HG03175 (cell line): Measurements from ENCODE around the gene RHD.
"Not testable (repeated sequence)": the region's sequence is repeated elsewhere in the genome, so short reads cannot be mapped to it uniquely, and the experiment has no call there.

ENCODE experiments used
- ATAC-seq: cut with Tn5 transposase; IDR thresholded peaks from one replicate; pipeline ENCODE4 v1.9.1; 2021; ENCODE audit warnings: mild to moderate bottlenecking, moderate library complexity; ENCODE audit not compliant: unreplicated experiment

RHD gene

DNA sequence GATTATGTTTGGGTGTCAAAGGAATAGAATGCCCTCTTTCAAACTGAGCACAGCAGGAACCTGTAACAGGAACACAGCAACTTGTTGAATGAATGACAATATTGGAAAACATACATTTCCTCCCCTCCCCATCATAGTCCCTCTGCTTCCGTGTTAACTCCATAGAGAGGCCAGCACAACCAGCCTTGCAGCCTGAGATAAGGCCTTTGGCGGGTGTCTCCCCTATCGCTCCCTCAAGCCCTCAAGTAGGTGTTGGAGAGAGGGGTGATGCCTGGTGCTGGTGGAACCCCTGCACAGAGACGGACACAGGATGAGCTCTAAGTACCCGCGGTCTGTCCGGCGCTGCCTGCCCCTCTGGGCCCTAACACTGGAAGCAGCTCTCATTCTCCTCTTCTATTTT, at the start of gene RHD:
RHD (plus strand) TSS at position 272 of the 400 bp plus-strand sequence; CDS start at position 311, 39 bp downstream.
- not testable (repeated sequence) for ATAC-seq

DNA sequence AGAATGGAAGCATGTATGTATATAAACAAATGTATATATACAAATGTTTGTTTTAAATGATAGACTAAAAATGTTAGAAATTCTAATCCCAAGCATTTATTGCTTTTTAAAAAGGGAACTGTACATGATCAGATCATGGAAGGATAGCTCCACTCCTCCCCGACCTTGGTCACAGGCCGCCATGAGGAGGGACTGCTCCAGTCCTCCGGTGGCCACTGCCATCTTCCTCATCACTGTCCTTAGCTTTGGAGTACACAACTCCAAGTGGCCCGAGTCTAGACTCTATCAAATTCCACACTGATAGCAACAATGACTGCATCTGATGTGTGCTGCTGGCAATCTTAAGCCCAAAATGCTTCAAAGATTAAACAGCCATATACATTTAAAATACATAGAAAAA, 49.7 kb upstream of the RHD start:
- no peak for ATAC-seq

DNA sequence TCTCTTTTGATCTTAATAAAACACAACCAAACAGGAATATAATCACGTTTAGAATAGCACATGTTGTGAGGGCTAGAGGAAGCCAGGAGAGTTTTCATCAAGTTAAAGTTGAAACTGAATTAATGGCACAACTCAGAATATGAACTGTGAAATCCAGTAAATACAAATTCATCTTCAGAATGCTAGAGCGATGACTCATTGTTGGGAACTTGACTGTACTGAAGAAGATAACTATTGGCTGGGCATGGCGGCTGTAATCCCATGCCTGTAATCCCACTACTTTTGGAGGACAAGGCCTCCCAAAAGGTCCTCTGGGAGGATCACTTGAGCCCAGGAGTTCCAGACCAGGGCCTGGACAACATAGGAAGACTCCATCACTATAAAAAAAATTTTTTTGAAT, 48.8 kb upstream of the RHD start:
- no peak for ATAC-seq

DNA sequence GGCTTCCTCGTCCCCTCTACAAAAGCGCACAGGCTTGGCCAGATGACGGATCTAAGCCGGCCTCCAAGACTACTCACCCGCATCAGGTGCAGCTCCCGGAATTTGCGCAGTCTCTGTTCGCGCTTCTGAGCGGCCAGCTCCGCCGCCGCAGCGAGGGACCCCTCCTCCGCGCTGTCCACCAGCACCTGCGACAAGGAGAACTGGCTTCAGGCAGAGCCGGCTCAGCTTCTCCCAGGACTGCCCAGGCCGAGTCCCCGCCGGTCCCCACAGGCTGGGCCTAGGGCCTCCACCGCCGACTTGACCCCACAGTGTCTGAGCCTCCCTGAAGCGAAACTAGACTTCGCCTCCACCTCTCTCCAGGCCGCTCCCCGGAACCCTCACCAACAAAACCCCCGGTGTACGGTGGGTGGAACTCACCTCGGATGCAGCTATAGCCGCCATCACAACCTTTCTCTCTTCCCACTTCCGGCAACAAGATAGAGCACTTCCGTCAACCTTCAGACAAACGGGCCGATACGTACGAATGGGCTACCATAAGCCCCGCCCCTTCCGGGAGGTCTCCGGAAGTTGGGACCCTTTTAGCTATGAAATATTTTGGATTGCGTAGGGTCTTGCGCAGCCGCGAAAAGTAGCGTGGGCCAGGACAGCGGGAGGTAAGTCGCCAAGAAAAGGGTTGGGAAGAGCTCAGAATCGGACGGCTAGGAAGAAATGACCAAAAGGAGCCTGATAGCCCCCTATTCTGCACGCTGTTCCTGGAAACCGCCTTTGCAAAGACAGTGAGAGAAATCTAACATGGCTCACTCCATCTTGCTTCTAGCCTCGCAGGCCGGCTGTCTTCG, 40.1 kb upstream of the RHD start, which contains the start of gene SYF2:
SYF2 (minus strand) TSS at position 476 of the 839 bp plus-strand sequence; CDS start at position 441, 35 bp downstream.
- peak; percentile 76 for ATAC-seq

DNA sequence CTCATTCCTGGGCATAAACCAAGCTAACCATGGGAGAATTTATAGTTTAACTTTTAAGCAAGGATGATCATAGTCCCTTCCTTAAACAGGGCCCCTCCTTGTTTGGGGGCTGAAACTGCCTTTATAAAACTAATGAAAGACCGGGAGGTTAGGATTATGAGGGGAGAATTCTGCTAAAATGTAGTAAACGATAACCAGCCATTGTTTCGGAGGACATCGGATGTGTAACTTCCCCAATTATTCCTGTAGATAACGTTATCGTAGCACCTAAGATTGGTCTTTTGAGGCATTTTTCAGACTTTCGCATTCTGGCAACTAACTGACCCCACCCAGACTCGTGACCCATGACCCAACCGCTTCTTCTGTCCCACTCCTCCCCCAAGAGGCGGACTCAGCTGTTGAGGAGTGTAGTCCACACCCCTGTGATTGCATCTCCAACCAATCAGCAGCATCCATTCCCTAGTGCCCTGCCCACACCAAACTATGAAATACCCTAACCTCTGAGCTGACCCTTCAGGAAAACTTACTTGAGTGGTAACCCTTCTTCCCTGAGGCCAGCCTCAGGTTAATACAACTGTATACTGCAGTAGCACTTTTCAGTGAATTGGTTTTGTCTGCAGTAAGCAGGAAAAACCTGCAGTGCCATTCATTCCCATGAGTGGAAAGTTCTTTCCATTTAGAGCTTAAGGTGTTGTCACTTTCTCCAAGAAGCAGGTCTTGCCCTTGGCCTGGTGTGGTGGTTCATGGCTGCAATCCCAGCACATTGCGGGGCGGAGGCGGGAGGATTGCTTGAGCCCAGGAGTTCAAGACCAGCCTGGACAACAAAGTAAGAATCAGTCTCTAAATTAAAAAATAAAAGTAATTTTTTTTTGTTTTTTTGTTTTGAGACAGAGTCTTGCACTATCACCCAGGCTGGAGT, 39.2 kb upstream of the RHD start:
- ATAC-seq, result peak; percentile 53

DNA sequence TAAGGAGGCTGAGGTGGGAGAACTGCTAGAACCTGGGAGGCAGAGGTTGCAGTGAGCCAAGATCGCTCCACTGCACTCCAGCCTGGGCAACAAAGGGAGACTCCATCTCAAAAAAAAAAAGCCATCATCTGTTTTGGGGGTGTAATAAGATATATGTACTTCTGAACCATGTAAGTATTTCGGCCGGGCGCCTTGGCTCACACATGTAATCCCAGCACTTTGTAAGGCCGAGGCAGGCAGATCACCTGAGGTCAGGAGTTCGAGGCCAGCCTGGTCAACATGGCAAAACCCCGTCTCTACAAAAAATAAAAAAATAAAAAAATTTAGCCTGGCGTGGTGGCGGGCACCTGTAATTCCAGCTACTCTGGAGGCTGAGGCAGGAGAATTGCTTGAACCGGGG, 36.9 kb upstream of the RHD start:
- ATAC-seq, result not testable (repeated sequence)

DNA sequence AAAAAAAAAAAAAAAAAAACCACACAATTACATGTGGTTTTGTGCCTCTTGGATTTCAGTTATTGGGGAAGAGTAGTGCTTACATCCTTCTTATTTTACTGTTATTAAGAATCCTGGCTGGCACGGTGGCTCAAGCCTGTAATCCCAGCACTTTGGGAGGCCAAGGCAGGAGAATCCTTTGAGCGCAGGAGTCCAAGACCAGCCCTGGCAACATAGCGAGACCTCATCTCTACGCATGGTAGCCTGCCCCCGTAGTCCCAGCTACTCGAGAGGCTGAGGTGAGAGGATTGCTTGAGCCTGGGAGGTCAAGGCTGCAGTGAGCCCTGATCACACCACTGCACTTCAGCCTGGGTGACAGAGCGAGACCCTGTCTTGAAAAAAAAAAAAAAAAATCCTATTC, 36.0 kb upstream of the RHD start:
- ATAC-seq, result not testable (repeated sequence)

DNA sequence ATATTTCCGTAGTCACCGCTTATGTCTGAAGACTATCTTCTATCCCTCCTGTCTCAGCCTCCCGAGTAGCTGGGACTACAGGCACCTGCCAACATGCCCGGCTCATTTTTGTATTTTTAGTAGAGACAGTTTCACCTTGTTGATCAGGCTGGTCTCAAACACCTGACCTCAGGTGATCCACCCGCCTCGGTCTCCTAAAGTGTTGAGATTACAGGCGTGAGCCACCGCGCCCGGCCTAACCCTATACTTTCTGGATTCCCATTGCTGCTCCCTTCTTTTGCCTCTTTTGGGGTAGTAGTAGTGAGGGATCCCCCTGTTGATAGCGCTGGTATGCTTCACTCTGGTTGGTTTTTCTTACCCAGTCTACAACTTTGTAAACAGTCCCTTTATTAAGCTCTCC, 34.3 kb upstream of the RHD start:
- no peak for ATAC-seq

DNA sequence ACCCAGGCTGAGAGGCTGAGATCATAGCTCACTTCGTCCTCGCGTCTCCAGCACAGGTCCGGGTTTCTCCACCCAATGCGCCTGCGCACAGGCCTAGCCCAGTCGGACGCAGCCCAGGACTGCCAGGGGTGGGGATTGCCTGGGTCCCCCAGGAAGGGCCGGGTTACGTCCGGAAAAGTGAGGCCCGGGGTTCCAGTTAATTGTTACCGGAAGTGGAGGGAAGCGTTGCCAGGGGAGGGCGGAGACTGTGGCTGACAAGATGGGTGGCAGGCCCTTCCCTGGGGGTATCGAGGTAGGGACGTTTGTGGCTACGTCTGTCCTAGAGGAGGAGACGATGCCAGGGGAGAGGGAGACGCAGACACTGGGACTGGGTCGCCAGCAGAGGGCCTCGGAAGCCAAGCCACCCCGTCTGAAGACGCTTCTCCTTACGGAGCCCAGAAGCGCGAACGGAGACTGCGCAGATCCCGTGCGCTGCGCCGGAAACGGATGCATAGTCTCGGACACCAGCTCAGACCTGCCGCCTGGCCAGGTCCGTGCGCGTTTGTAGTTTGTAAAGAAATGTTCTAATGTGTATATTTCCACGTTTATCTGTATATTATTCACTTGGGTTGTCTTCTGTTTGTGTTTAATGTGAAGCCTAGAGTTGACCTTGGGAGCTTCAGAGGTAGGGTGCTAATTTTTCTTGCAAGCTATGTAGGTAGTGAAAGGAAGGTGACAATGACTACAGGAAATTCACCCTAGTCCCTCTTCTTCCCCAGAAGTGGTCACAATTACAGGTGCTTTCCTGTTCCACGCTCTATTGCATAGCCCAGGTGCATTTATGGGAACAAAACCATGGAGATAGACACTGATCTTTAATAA, 32.4 kb upstream of the RHD start:
- ATAC-seq, result peak; percentile 76

DNA sequence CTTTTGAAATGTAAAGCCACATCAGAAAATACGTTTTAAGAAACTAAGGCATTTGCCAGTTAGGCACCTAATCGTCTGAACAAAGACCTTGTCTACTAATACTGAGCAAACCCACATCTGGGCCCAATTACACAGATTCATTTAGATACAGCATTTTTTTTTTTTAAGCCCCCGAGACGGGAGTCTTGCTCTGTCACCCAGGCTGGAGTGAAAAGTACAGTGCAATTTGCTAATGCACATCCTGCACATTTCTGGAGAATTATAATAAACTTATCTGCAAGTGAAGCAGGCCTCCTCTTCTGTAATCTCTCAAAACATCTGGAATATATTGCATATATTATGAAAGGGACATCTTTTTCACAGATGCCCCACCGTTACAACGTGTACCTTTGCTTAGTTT, 28.4 kb upstream of the RHD start:
- no peak for ATAC-seq

DNA sequence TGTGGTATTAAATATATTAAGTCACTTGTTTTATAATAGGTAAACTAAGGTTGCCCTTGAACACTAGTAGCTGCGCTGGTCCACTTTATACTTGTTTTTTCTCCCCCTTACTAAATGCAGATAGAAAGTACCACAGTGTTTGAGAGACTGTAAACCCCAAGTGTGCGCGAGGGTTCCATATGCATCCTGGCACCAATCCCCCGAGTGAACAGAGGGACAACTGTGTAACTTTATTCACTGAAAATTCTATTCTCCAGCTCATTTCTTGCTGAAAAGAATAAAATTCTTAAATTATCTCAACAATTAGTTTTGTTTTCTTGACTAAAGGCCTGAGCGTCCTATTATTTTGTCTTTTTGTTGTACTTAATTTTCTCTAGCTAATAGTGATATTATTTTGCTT, 26.9 kb upstream of the RHD start:
- no peak for ATAC-seq

DNA sequence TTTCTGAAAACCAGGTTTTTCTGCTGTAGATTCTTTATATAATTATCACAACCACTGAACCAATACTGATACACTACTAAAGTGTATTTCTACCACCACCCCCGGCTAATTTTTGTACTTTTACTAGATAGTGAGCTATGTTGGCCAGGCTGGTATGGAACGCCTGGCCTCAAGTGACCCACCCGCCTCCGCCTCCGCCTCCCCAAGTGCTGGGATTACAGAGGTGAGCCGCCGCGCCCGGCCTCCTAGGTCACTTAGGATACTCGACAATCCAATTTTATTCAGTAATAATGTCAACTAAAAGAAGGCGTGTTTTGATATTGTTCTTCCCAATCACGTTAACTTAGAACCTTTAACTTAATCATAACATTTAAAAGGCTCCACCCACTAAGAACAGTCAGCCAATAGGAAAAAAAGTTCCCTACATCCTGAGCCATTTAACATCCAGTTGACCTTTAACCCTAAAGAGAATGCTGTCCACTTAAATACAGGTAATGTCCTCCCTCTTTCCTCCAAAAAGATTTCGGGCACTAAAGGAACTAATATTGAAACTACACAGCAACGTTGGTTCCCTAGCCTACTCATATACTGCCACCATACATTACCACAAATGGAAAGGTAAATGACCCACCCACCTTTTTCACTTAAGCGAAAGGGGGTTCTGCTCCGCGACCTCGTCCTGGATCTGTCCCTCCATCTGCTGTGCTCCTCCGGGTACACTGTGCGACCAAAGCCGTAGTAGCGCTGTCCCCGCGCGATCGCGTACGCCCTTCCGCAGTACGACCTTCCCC, 26.3 kb upstream of the RHD start:
- ATAC-seq, result no peak

DNA sequence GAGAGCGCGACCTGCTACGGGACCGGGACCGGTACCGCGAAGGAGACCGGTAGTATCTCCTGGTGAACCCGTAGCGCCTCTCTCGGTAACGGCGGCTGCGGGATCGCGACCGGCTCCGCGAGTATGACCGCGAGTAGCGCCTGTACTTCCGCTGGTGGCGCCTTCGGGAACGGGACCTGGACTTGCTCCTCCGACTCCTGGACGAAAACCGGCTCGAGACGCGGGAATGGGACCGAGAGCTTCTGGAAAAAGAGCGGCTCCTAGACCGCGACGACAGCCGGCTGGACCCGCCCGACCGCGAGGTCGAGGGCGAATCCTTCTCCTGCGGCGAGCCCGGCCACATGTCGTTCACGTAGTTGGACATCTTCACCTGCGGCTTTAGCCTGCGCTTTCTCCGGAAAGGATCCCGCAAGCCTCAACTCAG, 25.7 kb upstream of the RHD start:
- no peak for ATAC-seq

DNA sequence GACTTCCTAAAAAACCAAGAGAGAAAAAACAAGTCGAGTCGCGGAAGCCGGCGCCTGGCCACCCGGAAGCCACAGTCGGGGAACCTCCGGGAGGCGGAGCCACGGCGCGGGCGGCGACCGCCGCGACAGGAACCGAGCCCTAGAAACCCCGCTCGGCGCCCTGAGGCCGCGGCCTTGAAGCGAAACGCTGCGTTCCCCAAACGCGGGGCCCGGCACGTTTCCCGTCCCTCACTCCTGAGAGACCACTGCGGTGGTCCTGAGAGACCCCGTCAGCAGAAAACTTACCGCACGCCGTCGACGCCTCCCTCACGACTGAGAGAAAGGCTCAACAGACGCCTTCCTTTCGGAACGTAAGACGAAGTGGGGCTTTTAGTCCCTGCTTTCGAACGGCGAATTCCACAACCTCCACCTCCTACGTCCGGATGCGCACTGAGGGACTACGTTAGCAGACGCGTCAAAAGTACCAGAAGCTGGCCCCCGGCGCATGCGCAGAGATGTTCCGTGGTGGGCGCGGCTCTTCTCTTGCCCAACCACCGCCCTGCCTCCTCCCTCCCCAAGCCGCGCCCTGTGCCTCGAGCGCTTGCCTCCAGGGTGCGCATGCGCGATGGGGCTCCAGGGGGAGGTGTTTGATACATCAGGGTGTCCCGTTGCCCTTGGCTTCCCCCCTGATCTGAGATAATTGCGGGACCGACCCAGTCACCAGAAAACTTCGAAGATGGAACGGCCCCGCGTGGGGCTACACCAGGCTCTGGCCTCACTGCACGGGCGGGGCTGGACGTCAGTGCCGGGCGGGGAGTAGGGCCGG, 25.1 kb upstream of the RHD start, which contains the start of gene RSRP1:
RSRP1 (minus strand) TSS at position 431 of the 805 bp plus-strand sequence. CDS start 491 bp downstream, outside the sequence.
- ATAC-seq, result peak; percentile 79

DNA sequence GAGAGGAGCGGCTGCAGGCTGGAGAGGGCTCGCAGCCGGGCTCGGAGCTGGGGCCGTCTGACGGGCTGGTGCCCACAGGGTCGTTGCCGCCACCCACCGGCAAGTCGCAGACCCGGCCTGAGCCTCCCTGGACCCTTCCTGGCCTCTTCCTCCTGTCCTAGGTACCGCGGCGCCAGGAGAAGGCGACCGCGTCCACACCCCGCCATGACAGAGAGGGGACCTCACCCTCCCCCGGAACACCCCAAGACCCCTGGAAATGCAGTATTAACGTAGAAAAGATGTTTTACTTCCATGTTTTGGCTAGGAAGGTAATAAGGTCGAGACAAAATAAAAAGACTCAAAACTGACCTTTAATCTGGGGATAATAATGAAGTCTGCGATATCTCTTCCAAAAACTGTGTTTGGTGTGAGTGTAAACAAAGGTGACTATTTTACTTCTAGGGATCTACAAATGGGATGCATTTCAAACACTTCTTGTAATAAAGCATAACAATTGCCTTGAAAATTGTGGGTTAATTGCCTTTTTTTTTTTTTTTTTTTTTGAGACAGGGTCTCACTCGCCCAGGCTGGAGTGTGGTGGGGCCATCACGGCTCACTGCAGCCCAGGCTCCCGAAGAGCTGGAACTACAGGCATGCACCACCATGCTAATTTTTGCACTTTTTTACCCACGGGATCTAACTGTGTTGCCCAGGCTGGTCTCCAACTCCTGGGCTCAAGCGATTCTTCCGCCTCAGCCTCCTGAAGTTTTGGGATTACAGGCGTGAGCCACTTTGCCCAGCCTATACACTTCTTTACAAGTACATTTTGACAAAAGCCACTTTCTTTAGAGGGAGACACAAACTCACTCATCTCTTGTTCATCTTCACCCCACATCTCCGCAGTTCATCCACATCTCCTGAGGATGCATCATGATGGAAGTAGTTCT, 24.2 kb upstream of the RHD start:
- ATAC-seq, result peak; percentile 61

DNA sequence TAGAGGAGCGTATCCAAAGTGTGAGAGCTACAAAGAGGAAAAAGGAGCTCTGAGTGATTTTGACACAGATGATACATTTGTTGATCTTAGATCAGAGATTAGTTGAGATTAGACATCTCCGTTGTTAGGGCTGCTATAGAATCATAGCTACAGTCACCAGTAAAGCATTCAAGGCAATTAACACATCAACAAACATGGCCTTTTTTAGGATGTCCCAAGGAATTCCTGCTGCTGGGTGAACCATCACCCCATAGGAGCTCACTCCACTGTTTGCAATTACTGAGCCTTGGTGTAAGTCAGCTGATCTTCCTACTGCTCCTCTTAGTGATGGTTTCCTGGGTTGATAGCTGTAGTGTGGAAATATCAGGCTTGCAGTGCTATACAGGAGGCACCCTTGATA, 18.4 kb upstream of the RHD start:
- ATAC-seq, result no peak

DNA sequence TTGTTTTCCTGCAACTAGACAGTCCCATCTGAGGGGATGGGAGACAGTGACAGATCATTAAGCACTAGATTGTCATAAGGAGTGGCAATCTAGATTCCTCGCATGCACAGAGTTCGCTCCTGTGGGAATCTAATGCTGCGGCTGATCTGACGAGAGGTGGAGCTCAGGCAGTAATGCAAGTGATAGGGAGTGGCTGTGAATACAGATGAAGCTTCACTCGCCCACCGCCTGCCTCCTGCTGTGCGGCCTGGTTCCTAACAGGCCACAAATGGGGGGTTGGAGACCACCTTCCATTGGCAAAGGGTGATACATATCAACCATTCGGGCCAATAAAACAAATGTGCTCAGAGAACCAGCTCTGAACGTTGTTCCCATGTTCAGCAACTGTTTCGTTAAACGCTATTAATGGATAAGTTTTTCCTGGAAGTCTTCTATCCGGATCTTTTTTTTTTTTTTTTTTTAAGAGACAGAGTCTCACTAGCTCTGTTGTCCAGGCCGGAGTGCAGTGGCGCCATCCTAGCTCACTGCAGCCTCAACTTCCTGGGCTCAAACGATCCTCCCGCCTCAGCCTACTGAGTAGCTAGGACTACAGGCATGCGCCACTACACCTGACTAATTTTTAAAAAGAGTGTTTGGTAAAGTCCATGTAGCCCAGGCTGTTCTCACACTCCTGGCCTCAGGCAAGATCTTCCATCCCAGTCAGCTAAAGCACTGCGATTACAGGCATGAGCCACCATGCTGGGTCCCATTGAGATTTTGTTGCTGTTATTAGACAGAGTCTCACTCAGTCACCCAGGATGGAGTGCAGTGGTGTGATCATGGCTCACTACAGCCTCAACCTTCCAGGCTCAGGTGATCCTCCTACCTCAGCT, 16.4 kb upstream of the RHD start:
- ATAC-seq, result no peak
